Vagina (tissue), 2 donors: ENCODE data around the gene WDR75. TPM values are rescaled to one million over a fixed set of nuclear protein-coding genes. Genes with fewer than 3 reads are reported as not detected.

ENCODE experiments used
- DNase-seq, 2 donors: peaks; one replicate each; pipeline ENCODE4 v3.0.0-alpha.2; 2017; ENCODE audit errors: extremely low spot score in 2 of 2
- H3K27ac ChIP-seq: fragments of 200-600 bp; sonication (generic); one replicate; pipeline ENCODE4 v1.5.1; 2019
- H3K27me3 ChIP-seq: fragments of 200-600 bp; sonication (generic); one replicate; pipeline ENCODE4 v1.5.1; 2019
- H3K36me3 ChIP-seq, 2 donors: fragments of 200-600 bp; sonication (generic); one replicate each; pipeline ENCODE4 v1.5.1; 2017 to 2019
- H3K4me1 ChIP-seq: fragments of 200-600 bp; sonication (generic); one replicate; pipeline ENCODE4 v1.5.1; 2019
- H3K4me3 ChIP-seq, 2 donors: fragments of 200-600 bp; sonication (generic); 1 replicate in 1 of 2; 2 replicates in 1 of 2; pipeline ENCODE4 v1.5.1; 2016 to 2019
- H3K9me3 ChIP-seq: fragments of 200-600 bp; sonication (generic); one replicate; pipeline ENCODE4 v1.5.1; 2019
- CTCF ChIP-seq, 3 experiments: fragments of 450-650 bp in 2 of 3; fragments of 200-600 bp in 1 of 3; sonication (generic) in 1 of 3; IDR thresholded peaks; one replicate each; pipeline ENCODE4 v1.5.1; 2017 to 2019; ENCODE audit warnings: antibody characterized with exemption in 3 of 3, mild to moderate bottlenecking in 2 of 3, moderate library complexity in 2 of 3
- POLR2A ChIP-seq, 2 donors: fragments of 450-650 bp; IDR thresholded peaks; one replicate each; pipeline ENCODE4 v1.6.1; 2017; ENCODE audit warnings: antibody characterized with exemption in 2 of 2, mild to moderate bottlenecking in 2 of 2, moderate library complexity in 2 of 2
- POLR2AphosphoS5 ChIP-seq, 2 donors: sonication (generic); formaldehyde crosslinking; IDR thresholded peaks; one replicate each; pipeline ENCODE4 v1.9.0; 2017; ENCODE audit warnings: antibody characterized with exemption in 2 of 2, mild to moderate bottlenecking in 2 of 2, low read depth in 1 of 2; ENCODE audit not compliant: insufficient read depth in 1 of 2
- intact Hi-C: fragments of 100-400 bp; cut with DNase I; formaldehyde crosslinking; loops from one replicate; pipeline ENCODE4 v1.15.1; 2023
- total RNA-seq: library from RNA; depleted of rRNA; stranded (reverse); fragments of >200 nt; gene quantifications from one replicate; pipeline ENCODE4 v1.2.3, GENCODE V29; 2016

The WDR75 gene
- total RNA-seq, 1 donor from 2014 or later: 30.7 TPM

GRCh38 chr2:189437926-189438325 is 3.3 kb upstream of the WDR75 start:
- H3K36me3 ChIP-seq: no peaks in the 10 kb centered on the region
- H3K27ac ChIP-seq: no peak overlapping the region
- intact Hi-C loops: no loop called here
- DNase-seq: no peak
- no peak overlapping the region for H3K4me3 ChIP-seq
- peaks cover 19% of the 10 kb centered on the region for H3K4me1 ChIP-seq
- TF ChIP-seq POLR2AphosphoS5 (IDR thresholded peaks at IDR 0.05; ENCODE audit: insufficient read depth in 1 of 2, low read depth in 1 of 2) (no peak), POLR2A (IDR thresholded peaks at IDR 0.05) (no peak), CTCF (IDR thresholded peaks at IDR 0.05) (no peak)
- no peaks in the 10 kb centered on the region for H3K27me3 ChIP-seq
- H3K9me3 ChIP-seq: no peaks in the 10 kb centered on the region

GRCh38 chr2:189439342-189439741 is 1.9 kb upstream of the WDR75 start:
- intact Hi-C loops: no loop called here
- Histone ChIP-seq H3K36me3 (no peaks in the 10 kb centered on the region), H3K27ac (no peak overlapping the region), H3K27me3 (no peaks in the 10 kb centered on the region), H3K4me3 (no peak overlapping the region), H3K4me1 (peaks cover 34% of the 10 kb centered on the region), H3K9me3 (no peaks in the 10 kb centered on the region)
- no peak for DNase-seq
- no peak for TF ChIP-seq CTCF (IDR thresholded peaks at IDR 0.05)
- TF ChIP-seq POLR2A (IDR thresholded peaks at IDR 0.05): no peak
- TF ChIP-seq POLR2AphosphoS5 (IDR thresholded peaks at IDR 0.05; ENCODE audit: insufficient read depth in 1 of 2, low read depth in 1 of 2): no peak

GRCh38 chr2:189440644-189440946 is 679 bp upstream of the WDR75 start:
- Histone ChIP-seq H3K9me3 (no peaks in the 10 kb centered on the region), H3K4me3 (peak overlapping the region; percentile 69 to 95), H3K27me3 (no peaks in the 10 kb centered on the region), H3K36me3 (no peaks in the 10 kb centered on the region), H3K4me1 (peaks cover 39% of the 10 kb centered on the region), H3K27ac (peak overlapping the region; percentile 90)
- intact Hi-C loops: no loop called here
- DNase-seq: peak in 1 of 2 donors; percentile 88
- TF ChIP-seq CTCF (IDR thresholded peaks at IDR 0.05) (no peak), POLR2A (IDR thresholded peaks at IDR 0.05) (no peak), POLR2AphosphoS5 (IDR thresholded peaks at IDR 0.05; ENCODE audit: insufficient read depth in 1 of 2, low read depth in 1 of 2) (no peak)

GRCh38 chr2:189441709-189442074 is 418 bp downstream of the WDR75 start:
- H3K27ac ChIP-seq: peak overlapping the region; percentile 90
- no peaks in the 10 kb centered on the region for H3K27me3 ChIP-seq
- DNase-seq: no peak
- intact Hi-C loops: no loop called here
- peak overlapping the region; percentile 69 to 95 for H3K4me3 ChIP-seq
- no peaks in the 10 kb centered on the region for H3K36me3 ChIP-seq
- H3K4me1 ChIP-seq: peaks cover 39% of the 10 kb centered on the region
- TF ChIP-seq POLR2AphosphoS5 (IDR thresholded peaks at IDR 0.05; ENCODE audit: insufficient read depth in 1 of 2, low read depth in 1 of 2) (no peak), CTCF (IDR thresholded peaks at IDR 0.05) (no peak), POLR2A (IDR thresholded peaks at IDR 0.05) (no peak)
- no peaks in the 10 kb centered on the region for H3K9me3 ChIP-seq

GRCh38 chr2:189442468-189442867 is 1.2 kb downstream of the WDR75 start:
- H3K27me3 ChIP-seq: no peaks in the 10 kb centered on the region
- H3K27ac ChIP-seq: no peak overlapping the region
- H3K9me3 ChIP-seq: no peaks in the 10 kb centered on the region
- peaks cover 39% of the 10 kb centered on the region for H3K4me1 ChIP-seq
- DNase-seq: no peak
- H3K36me3 ChIP-seq: no peaks in the 10 kb centered on the region
- intact Hi-C loops: no loop called here
- no peak overlapping the region for H3K4me3 ChIP-seq
- no peak for TF ChIP-seq POLR2A (IDR thresholded peaks at IDR 0.05)
- TF ChIP-seq POLR2AphosphoS5 (IDR thresholded peaks at IDR 0.05; ENCODE audit: insufficient read depth in 1 of 2, low read depth in 1 of 2): no peak
- no peak for TF ChIP-seq CTCF (IDR thresholded peaks at IDR 0.05)
